ENCODE measurements around the gene GPR156. TPM values are rescaled to one million over a fixed set of nuclear protein-coding genes. Genes with fewer than 3 reads are reported as not detected.

Gene GPR156
- total RNA-seq, 2 donors from 2014 or later = 1.1 to 1.2 TPM

GRCh38 chr3:120169407-120169806 is 115.6 kb downstream of the GPR156 start:
- DNase-seq = no peak
- Mint-ChIP-seq H3K36me3 (ENCODE audit: low read depth) (no peaks in the 10 kb centered on the region), H3K4me1 (peaks cover 6% of the 10 kb centered on the region), H3K4me3 (no peak overlapping the region), H3K27ac (no peak overlapping the region), H3K9me3 (no peaks in the 10 kb centered on the region), H3K27me3 (ENCODE audit: insufficient read depth) (peaks cover 4% of the 10 kb centered on the region)
- no peaks in the 10 kb centered on the region for H3K4me1 ChIP-seq (ENCODE audit: control insufficient read depth, insufficient read depth, low read length)
- H3K9ac ChIP-seq (ENCODE audit: extremely low read depth, low read length, poor library complexity, severe bottlenecking) = no peak overlapping the region
- no peaks in the 10 kb centered on the region for H3K9me3 ChIP-seq (ENCODE audit: control insufficient read depth, low read length)
- H3K36me3 ChIP-seq (ENCODE audit: control insufficient read depth, insufficient read depth, low read length) = no peaks in the 10 kb centered on the region
- WGBS, 2 experiments (ENCODE audit: insufficient coverage in 1 of 2, insufficient read length in 1 of 2) = 88 to 90% methylated on average over 5 of the region's 5 CpGs
- no peak overlapping the region for H3K4me3 ChIP-seq (ENCODE audit: low read length)
- H3K27ac ChIP-seq (ENCODE audit: low read depth, low read length) = no peak overlapping the region
- H3K27me3 ChIP-seq (ENCODE audit: control insufficient read depth, insufficient read depth, low read length, poor library complexity, severe bottlenecking) = no peaks in the 10 kb centered on the region
- TF ChIP-seq CTCF (conservative IDR thresholded peaks at IDR 0.05) = no peak

DNA sequence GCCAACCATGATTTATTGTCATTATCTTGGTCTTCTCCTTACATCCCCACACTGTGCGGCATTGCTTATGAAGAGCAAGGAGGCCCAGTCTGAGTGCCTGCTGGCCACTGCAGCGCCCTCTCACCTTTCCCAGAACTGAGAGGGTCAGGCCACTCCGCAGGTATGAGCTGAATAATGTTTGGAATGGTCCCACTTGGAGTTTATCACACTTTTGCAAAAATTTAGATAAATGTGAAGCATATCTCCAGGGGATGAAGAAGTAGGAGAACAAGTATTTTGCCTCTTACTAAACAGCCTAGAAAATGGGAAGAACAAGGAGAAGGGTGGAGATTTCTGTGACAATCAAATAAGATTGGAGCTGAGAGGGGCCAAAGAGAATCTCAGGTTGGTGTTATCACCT is 116.4 kb downstream of the GPR156 start:
- Mint-ChIP-seq H3K9me3 (no peaks in the 10 kb centered on the region), H3K27me3 (ENCODE audit: insufficient read depth) (peaks cover 4% of the 10 kb centered on the region), H3K4me3 (no peak overlapping the region), H3K27ac (no peak overlapping the region), H3K36me3 (ENCODE audit: low read depth) (no peaks in the 10 kb centered on the region), H3K4me1 (peaks cover 12% of the 10 kb centered on the region)
- no peaks in the 10 kb centered on the region for H3K36me3 ChIP-seq (ENCODE audit: control insufficient read depth, insufficient read depth, low read length)
- H3K9me3 ChIP-seq (ENCODE audit: control insufficient read depth, low read length) = no peaks in the 10 kb centered on the region
- no peaks in the 10 kb centered on the region for H3K4me1 ChIP-seq (ENCODE audit: control insufficient read depth, insufficient read depth, low read length)
- H3K9ac ChIP-seq (ENCODE audit: extremely low read depth, low read length, poor library complexity, severe bottlenecking) = no peak overlapping the region
- TF ChIP-seq CTCF (conservative IDR thresholded peaks at IDR 0.05) = no peak
- DNase-seq = no peak
- no peak overlapping the region for H3K4me3 ChIP-seq (ENCODE audit: low read length)
- 85 to 100% methylated on average over 1 to 3 of the region's 3 CpGs for WGBS, 2 experiments (ENCODE audit: insufficient coverage in 1 of 2, insufficient read length in 1 of 2)
- H3K27me3 ChIP-seq (ENCODE audit: control insufficient read depth, insufficient read depth, low read length, poor library complexity, severe bottlenecking) = no peaks in the 10 kb centered on the region
- no peak overlapping the region for H3K27ac ChIP-seq (ENCODE audit: low read depth, low read length)

GRCh38 chr3:120168038-120168437 is 117.0 kb downstream of the GPR156 start:
- 92% methylated on average over 9 of the region's 9 CpGs; no CpG with 5 or more reads in 1 of the 2 experiments for WGBS, 2 experiments (ENCODE audit: insufficient coverage in 1 of 2, insufficient read length in 1 of 2)
- no peak overlapping the region for H3K4me3 Mint-ChIP-seq
- no peak for DNase-seq
- Histone ChIP-seq H3K36me3 (ENCODE audit: control insufficient read depth, insufficient read depth, low read length) (no peaks in the 10 kb centered on the region), H3K27ac (ENCODE audit: low read depth, low read length) (no peak overlapping the region), H3K27me3 (ENCODE audit: control insufficient read depth, insufficient read depth, low read length, poor library complexity, severe bottlenecking) (no peaks in the 10 kb centered on the region), H3K9ac (ENCODE audit: extremely low read depth, low read length, poor library complexity, severe bottlenecking) (no peak overlapping the region), H3K4me3 (ENCODE audit: low read length) (no peak overlapping the region), H3K4me1 (ENCODE audit: control insufficient read depth, insufficient read depth, low read length) (no peaks in the 10 kb centered on the region), H3K9me3 (ENCODE audit: control insufficient read depth, low read length) (no peaks in the 10 kb centered on the region)
- H3K27ac Mint-ChIP-seq = no peak overlapping the region
- H3K36me3 Mint-ChIP-seq (ENCODE audit: low read depth) = no peaks in the 10 kb centered on the region
- H3K27me3 Mint-ChIP-seq (ENCODE audit: insufficient read depth) = peaks cover 4% of the 10 kb centered on the region
- no peak for TF ChIP-seq CTCF (conservative IDR thresholded peaks at IDR 0.05)
- H3K9me3 Mint-ChIP-seq = no peaks in the 10 kb centered on the region
- H3K4me1 Mint-ChIP-seq = peaks cover 18% of the 10 kb centered on the region

All from endodermal cell (in vitro differentiated cells).